DMS114 treated with DMSO at 0.1 percent for 48 hours (cell line): ENCODE results near the gene TMEM117.
"Not testable (repeated sequence)": the region's sequence is repeated elsewhere in the genome, so short reads cannot be mapped to it uniquely, and the experiment has no call there.

Source experiments
- DNase-seq: peaks from one replicate; lab custom pipeline; 2025; ENCODE audit not compliant: unreplicated experiment; lab: John Stamatoyannopoulos, UW

The TMEM117 gene

DNA sequence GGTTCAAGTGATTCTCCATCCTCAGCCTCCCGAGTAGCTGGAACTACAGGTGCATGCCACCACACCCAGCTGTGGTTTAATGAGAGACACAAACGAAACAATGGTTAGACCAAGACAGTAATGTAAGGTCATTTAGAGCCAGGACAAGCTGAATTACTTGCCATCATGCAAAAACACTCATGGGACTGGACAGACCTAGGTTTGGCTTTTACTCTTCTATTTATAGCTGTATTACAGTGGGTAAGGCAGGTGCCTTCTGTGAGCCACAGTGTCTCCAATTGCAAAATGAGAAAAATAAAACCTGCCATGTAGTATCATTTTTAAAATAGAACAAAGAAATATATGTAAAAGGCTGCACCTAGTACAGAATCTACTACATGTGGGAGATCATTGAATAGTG, 527.1 kb downstream of the TMEM117 start:
- no peak for DNase-seq

DNA sequence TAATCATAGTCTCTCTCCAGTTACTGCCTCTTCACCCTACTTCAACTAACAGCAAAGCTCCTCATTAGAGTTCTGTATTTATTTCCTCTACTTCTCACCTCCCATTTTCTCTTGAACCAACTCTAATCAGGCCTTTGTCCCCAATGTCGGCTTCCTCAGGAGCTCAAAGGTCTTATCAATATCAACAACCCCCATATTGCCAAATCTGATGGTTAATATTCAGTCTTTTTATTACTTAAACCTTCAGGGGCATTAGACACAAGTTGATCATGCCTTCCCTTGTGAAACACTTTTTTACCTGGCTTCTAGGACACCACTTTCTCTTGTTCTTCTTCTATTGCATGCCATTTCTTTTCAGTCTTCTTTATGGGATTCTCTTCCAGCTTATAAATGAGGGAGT, 531.3 kb downstream of the TMEM117 start:
- DNase-seq: no peak

GRCh38 chr12:44367916-44368315, 532.0 kb downstream of the TMEM117 start:
- DNase-seq: no peak

DNA sequence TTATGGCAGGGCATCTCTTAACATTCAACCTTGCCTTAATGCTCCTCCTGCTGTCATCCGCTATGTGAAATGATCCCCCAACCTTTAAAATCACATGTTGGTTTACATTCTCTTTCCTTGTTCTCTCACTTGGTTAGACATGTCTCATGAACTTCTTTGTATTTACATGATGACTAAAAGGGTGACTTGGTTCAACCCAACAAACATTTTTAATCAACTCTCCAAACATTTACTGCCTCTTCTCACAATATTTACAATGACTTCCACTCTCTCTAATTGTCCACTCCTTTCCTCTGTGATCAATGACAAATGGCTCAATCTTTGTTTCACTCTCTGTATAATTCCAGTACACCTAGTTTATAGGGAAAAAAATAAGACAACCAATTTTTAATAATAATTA, 534.1 kb downstream of the TMEM117 start:
- DNase-seq: no peak

GRCh38 chr12:44370982-44371381, 535.1 kb downstream of the TMEM117 start:
- no peak for DNase-seq

GRCh38 chr12:44372259-44372658, 536.4 kb downstream of the TMEM117 start:
- DNase-seq: no peak

DNA sequence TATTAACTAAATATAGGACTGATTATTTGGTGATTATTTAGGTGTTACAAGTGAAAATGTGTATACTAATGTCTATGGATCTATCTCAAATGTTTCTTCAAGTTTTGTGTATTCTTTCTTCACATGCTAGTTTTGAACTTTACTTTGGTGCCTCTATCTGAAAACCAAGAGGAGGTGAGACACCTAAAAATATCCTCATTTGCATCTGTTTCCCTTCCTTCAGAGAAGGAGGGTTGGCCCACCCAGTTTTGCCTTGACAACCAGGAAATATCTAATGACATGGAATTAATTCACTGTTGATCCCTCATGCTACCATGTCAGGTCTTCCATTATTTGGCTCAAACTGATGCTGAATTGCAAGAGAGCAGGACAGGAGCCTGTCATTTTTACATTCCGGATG, 539.8 kb downstream of the TMEM117 start:
- DNase-seq: no peak

- no peak for DNase-seq
Observed at GRCh38 chr12:44377443-44378187, 541.7 kb downstream of the TMEM117 start.

- DNase-seq: not testable (repeated sequence)
Observed at GRCh38 chr12:44379113-44379512, 543.2 kb downstream of the TMEM117 start.

DNA sequence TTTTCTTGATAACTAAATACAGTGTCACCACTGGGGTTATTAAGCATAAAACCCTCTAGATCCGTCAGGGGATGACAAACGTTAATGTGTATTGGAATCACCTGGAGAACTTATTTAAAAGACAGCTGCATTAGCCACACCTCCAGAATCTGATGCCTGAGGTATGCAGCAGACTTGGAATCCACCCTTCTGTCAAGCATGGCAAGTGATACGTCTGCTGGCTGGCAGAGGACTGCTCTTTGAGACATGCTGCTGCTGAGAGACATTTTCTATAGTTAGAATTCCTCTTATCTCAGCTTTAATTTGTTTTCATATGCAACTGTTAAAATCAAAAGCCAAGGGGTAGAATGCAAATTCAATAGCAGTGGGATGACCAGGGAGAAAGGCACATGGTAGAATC, 544.0 kb downstream of the TMEM117 start:
- no peak for DNase-seq

- no peak for DNase-seq
Observed at GRCh38 chr12:44380861-44381260, 545.0 kb downstream of the TMEM117 start.

GRCh38 chr12:44381341-44381740, 545.5 kb downstream of the TMEM117 start:
- no peak for DNase-seq

DNA sequence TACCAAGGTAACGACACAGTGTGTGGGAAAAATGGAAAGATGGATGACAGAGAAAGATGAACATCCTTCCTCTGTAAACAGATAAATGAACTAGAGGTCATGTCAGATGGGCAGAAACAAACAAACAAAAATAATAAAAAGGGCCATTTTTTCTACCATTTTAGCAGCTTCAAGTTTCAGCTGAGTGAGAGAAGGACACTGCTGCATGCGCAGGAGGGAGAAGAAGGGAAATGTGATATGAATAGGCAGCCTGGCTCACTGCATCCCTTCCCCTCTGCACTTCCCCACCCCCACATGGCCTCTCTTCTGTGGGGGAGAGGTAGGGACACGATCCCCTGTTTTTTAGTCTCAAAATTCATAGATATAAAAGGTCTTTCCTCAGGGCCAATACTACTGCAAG, 548.3 kb downstream of the TMEM117 start:
- no peak for DNase-seq

DNA sequence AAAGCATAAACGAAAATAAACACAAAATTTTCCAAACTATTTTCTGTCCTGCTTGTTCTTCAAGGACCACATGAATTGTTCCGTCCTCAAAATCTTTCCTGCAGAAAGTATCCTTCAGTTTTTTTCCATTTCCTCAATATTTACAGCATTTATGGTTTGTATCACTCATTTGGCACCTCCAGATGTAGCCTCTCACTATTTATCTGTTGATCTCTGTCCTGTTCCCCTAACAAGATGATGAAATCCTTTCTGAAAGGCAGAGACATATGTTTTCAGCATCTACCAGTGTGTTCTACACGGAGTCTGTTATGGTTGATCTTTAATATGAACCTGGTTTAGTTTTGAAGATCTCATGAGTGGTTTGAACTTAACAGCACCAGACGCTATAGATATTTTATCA, 550.1 kb downstream of the TMEM117 start:
- no peak for DNase-seq

GRCh38 chr12:44387581-44387980, 551.7 kb downstream of the TMEM117 start:
- DNase-seq: no peak

DNA sequence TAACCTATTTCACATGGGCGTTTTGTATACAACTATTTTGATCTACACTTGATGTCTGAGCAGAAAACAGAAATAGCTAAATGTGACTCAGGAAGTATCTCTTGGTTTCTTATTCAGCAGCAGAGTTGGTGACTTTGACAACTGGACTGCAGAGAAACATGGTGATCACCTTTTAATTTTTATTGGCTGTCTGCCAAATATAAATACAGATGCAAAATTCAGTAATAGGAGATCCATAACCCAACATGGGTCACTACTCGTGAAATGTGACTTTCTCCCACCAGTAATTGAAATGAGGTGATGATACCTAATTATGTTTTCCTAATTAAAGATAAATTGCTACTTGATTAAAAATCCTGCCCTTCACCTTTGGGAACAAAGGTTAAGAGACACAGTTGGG, 553.2 kb downstream of the TMEM117 start:
- DNase-seq: no peak

DNA sequence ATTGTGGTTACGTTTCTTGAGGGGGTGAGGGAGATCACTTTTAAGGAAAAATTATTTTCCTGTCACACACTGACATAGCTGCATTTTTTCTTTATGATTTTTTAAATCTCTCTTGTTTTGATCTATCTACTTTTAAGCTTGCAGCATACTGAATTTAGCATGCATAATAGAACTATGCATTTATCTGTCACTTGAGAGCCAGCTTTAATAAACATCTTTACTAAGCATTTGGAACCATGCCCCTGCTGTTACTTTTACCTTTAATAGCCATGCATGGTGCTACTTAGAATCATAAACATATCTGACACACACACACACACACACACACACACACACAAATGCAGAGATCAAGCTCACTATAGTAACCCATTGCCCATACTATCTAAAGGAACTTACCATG, 554.0 kb downstream of the TMEM117 start:
- DNase-seq: no peak

DNA sequence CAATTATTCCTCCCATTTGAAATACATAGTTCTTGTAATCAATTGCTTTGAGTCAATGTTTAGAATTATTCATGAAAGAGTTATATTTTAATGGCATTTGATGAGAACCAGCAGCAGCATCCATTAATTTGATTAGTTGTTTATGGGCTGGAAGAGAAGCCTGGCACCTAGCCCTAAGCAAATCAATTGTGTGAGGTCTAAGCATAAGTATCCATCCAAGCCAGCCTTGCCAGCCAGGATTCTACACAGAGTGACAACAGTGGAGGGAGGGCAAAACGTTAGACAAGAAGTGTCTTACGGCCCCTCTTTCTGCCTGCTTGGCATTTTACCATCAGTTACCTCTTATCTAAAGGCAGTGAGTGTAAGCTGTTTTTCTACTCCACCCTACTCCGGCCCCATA, 561.8 kb downstream of the TMEM117 start:
- DNase-seq: no peak

GRCh38 chr12:44403185-44403584, 567.3 kb downstream of the TMEM117 start:
- no peak for DNase-seq

DNA sequence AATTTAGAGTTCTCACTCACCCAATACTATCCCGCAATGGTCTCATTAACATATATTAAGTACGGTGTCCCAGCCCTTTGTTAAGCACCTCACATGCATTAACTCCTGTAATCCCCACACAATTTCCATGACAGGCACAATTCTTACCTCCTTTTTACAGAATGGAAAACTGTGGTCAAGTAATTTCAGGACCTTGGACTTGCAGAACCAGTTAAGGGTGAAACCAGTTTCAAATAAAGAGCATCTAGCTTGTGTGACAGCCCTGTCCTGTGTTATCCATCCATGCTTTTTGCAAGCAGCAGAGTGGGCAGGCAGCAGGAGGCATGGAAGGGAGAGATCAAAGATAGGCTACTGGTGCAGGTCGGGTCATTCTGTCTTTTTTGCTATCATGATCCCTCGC, 569.4 kb downstream of the TMEM117 start:
- DNase-seq: no peak

GRCh38 chr12:44422559-44422958, 586.7 kb downstream of the TMEM117 start:
- DNase-seq: no peak

DNA sequence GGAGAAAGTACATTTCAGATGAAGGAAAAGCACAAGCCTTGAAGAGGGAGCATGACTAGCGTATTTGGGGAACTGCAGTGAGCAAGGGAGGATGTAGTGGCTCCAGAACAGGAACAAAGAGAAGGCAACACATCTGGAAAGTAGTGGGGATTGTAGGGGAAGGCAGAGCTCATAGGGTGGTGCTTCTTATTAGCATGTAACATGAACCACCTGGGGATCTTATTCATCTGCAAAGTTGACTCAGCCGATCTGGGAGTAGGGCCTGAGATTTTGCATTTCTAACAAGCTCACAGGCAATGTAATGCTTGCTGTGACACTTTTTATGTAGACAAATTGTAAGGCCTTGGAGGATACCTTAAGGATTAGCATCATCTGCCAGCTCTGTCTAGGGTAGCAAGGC, 592.9 kb downstream of the TMEM117 start:
- DNase-seq: no peak

- DNase-seq: no peak
Observed at GRCh38 chr12:44431647-44432343, 595.9 kb downstream of the TMEM117 start.
